ENCODE measurements around the gene SLC1A4. TPM values are rescaled to one million over a fixed set of nuclear protein-coding genes. Genes with fewer than 3 reads are reported as not detected.

The SLC1A4 gene
- total RNA-seq, 1 donor from 2014 or later = 17.3 TPM

Small RNAs within 50 kb of the gene (small RNA-seq; reads per million reads assigned to genes)
- not detected for gene RNU6-548P (ENCODE audit: low replicate concordance)

Other genes with a start within 250 kb of the SLC1A4 start
- 49.4 TPM for gene CEP68, start 67.0 kb downstream of the SLC1A4 start, total RNA-seq
- gene RAB1A, start 140.7 kb downstream of the SLC1A4 start, total RNA-seq = 86.9 TPM
- gene ACTR2, start 238.4 kb downstream of the SLC1A4 start, total RNA-seq = 110 TPM

Data from tongue (tissue), 2 donors.